Measurements from ENCODE around the gene KCNN3. TPM values are rescaled to one million over a fixed set of nuclear protein-coding genes. Genes with fewer than 3 reads are reported as not detected.

KCNN3 gene
- total and polyA plus RNA-seq, 2 of the 13 experiments (the other 11 are each of a cell fraction or from before 2014, with no cell fraction given) = not detected

- no peak for TF ChIP-seq RELA (CRISPR knock-in tag; IDR thresholded peaks at IDR 0.05)
- TF ChIP-seq ZNF354B (CRISPR knock-in tag; IDR thresholded peaks at IDR 0.05) = no peak
- TF ChIP-seq ZNF317 (CRISPR knock-in tag; IDR thresholded peaks at IDR 0.05) = no peak
- no peak for TF ChIP-seq DPF2 (CRISPR knock-in tag; IDR thresholded peaks at IDR 0.05; ENCODE audit: borderline replicate concordance, low read depth)
- no peak for TF ChIP-seq ZNF142 (CRISPR knock-in tag; IDR thresholded peaks at IDR 0.05)
- TF ChIP-seq IRF1 (CRISPR knock-in tag; IDR thresholded peaks at IDR 0.05; ENCODE audit: low read depth) = no peak
- no peak for TF ChIP-seq MNT (IDR thresholded peaks at IDR 0.05)
Observed at GRCh38 chr1:154879038-154879421, 8.9 kb upstream of the KCNN3 start (continued).

Measured in HepG2 (cell line).